GM19468 (cell line): ENCODE data around the gene TCERG1L.

Source experiments
- ATAC-seq: cut with Tn5 transposase; IDR thresholded peaks from one replicate; pipeline ENCODE4 v1.9.1; 2021; ENCODE audit warnings: mild to moderate bottlenecking, moderate library complexity, moderate number of reproducible peaks; ENCODE audit not compliant: unreplicated experiment; ENCODE audit errors: extremely low read depth

The TCERG1L gene

GRCh38 chr10:131231965-131232541 lies 79.5 kb downstream of the TCERG1L start:
- no peak for ATAC-seq

DNA sequence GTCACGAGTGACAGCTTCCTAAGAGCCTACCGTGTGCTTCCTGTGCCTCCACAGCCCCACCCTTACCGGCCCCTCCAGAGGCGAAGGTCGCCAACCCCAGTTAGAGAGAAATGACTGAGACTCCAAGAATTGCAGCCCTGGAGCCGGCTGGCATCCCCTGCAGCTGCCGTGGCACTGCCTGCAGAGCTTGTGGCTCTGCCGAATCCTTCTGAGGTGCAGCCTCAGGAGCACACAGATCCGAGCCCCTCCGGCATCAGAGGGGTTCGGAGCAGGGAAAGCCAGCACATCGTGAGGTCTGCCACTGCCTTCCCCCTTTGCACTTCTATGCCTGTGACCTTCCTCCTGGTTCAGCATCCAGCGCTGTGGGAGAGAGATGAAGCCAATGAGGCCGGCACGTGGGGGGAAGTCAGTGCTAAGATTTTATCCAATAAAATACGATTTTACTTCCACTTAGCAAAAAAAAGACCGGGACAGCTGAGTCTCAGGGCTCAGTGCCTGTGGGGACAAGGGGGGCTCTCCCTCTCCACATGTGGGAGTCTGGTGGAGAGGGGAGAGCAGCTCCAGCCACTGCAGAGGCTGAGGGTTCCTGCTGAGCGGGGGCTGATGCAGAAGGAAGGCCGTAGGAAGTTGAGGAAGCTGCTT lies 80.1 kb downstream of the TCERG1L start:
- no peak for ATAC-seq

DNA sequence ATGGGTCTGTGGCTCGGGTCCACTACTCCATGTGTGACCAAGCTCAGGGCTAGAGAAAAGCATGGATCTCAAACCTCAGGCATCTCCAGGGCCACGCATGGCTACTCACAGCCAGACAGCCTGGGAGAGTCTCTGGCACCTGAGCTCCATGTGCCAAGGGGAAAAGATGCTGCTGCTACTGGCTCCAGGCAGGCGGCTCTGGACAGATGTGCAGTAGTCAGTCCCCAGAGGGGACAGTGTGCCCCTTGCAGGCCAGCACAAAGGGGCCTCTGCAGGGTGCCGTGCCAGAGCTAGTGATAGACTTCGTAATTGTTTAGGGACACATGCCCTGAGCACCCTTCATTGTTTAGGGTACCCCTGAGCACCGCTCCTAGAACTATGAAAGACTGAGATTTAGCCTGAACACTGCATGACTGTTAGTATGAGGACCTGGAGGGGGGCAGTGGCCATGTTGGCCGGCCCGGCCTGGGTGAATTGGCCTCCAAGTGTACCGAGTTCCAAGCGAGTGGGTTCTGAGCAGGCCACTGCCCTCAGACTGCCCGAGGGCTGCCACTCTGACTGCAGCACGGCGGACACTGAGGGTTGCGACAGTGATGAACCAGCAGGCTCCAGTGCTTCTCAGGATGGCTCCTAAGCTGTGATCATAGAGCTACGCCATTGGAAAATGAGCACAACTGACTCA lies 80.7 kb downstream of the TCERG1L start:
- ATAC-seq = no peak

DNA sequence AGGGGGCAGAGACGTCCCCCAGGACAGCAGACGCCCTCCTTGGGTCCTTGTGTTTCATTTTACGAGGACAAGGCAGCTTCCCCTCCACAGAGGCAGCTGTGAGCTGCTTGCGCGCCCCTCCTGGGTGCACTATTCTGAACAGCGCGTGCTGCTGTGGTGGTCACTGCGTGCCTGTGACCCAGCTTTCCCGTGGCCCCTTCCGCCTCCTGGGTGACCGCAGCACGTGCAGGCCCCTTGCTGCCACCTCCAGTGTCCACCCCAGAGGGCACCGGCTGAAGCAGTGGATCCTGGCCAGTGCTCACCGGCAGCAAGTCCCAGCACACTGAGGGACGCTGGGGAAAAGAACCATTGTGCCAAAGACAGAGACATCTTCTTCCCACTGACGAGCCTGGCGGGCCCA lies 81.4 kb downstream of the TCERG1L start:
- ATAC-seq = no peak

- ATAC-seq = no peak
These were observed 84.3 kb downstream of the TCERG1L start for GRCh38 chr10:131227163-131227740.

GRCh38 chr10:131226446-131227162 lies 84.9 kb downstream of the TCERG1L start:
- no peak for ATAC-seq

DNA sequence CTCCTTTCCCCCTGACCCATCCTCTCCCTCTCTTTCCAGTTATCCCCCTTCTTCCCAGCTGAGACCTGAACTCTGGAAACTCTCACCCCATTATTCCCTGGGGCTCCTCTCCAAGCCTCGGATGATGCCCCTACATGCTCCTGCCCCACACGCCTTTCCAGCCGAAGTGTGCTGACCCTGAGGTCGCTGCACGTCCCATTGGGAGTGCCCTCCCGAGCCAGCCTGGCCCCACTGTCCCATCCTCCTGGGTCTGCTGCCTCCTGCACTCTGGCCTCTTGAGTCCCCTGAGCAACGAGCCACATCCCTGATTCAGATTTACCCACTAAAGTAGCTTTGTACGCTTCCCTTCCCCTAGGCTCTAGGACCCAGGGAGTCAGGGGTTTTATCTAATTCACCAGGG lies 87.4 kb downstream of the TCERG1L start:
- ATAC-seq = no peak

GRCh38 chr10:131223422-131223821 lies 88.1 kb downstream of the TCERG1L start:
- ATAC-seq = no peak

DNA sequence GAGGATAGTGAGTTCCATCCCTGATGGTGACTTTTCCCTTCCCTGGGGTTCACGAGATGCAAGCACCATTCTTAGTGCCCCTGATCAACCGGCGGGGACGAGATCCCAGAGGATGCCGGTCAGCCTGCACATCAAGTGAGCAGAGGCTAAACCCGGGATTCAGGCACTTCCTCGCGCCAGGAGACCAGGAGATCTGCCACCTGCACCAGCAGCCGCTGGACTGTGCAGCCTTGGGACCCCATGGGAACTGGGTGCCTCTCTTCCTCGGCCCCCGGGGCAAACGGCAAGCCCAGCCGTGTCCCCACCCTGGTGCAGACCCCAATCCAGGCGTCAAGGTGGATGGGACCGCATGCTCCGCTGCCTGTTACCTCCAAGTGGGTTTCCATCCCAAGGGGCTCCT lies 88.5 kb downstream of the TCERG1L start:
- no peak for ATAC-seq

- ATAC-seq = no peak
These were observed 89.8 kb downstream of the TCERG1L start for GRCh38 chr10:131221632-131222277.

- no peak for ATAC-seq
These were observed 90.8 kb downstream of the TCERG1L start for GRCh38 chr10:131220601-131221171.

- no peak for ATAC-seq
These were observed 91.5 kb downstream of the TCERG1L start for GRCh38 chr10:131219955-131220489.

GRCh38 chr10:131219584-131219886 lies 92.0 kb downstream of the TCERG1L start:
- no peak for ATAC-seq

DNA sequence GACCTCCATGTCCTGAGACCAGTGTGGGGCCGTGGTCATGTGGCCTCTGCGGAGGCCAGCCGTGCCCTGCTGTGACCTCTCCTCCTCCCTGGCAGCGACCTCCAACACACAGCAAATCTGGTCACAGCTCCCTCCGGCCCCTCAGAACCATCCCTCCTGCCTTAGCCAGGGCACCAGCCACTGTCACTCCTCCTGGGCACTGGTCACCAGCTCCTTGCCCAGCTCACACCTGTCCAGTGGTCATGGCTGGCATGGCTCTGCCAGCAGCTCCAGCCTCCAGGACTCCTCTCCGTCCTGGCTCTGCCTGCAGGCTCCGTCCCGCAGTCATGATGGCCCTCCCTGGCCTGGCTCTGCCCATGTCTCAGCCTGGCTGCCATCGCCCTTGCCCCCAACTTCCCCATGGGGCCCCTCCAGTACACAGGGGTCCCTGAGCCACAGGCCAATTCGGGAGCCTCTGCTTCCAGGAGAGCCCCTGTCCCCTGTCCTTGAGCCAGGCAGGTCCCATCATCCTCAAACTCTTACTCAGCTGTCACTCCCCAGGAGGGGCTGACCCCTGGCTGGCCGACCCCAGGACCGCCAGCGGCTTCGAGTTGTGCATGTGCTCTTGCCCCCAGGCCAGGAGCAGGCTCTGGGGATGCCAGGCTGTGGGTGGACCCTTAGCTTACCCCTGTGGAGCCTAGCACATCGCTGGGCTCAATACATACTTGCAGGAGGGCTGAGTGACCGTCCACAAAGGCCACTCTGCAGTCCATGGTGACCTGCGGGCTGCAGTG lies 92.5 kb downstream of the TCERG1L start:
- no peak for ATAC-seq

DNA sequence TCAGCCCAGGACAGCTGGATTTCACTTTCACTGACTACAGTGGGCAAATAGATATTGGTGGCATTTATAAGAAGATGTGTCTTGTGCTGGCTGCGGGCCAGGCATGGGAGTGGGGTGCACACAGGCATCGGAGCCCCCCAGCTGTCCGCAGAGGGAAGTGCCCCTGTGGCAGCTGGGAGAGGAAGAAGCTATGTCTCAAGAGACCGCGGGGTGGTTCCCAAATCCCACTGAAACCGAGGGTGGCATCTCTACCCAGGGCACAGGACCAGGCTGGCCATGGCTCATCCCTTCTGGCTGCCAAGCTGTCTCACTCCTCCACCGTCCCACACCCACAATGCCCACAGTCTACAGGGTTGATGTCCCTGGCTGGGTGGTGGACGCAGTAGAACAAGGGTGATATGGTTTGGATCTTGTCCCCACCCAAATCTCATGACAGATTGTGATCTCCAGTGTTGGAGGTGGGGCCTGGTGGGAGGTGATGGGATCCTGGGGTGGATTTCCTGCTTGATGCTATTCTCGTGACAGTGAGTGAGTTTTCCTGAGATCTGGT lies 94.8 kb downstream of the TCERG1L start:
- ATAC-seq = no peak

DNA sequence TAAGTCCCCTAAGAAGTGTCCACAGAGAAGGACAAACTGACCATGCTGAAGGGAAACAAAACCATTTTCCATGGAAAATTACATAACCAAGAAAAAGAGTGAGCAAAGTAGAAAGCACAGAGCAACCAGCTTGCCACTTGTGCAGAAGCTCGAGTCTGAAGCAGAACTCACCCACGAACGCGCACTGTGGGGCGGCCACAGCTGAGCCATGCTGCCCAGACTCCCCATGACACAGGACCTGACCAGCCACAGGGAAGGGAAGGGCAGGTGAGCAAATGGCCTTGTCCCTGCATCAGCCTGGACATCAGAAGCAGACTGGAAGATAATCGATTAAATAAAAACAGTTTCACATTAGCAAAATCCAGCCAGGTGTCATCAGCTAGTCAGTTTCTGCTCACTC lies 95.7 kb downstream of the TCERG1L start:
- ATAC-seq = no peak

GRCh38 chr10:131214521-131215244 lies 96.8 kb downstream of the TCERG1L start:
- no peak for ATAC-seq
